Measurements from ENCODE around the gene ARID5A. TPM values are rescaled to one million over a fixed set of nuclear protein-coding genes. Genes with fewer than 3 reads are reported as not detected.

ARID5A gene
- total RNA-seq, 2 donors from 2014 or later, result 10.5 to 24.1 TPM

DNA sequence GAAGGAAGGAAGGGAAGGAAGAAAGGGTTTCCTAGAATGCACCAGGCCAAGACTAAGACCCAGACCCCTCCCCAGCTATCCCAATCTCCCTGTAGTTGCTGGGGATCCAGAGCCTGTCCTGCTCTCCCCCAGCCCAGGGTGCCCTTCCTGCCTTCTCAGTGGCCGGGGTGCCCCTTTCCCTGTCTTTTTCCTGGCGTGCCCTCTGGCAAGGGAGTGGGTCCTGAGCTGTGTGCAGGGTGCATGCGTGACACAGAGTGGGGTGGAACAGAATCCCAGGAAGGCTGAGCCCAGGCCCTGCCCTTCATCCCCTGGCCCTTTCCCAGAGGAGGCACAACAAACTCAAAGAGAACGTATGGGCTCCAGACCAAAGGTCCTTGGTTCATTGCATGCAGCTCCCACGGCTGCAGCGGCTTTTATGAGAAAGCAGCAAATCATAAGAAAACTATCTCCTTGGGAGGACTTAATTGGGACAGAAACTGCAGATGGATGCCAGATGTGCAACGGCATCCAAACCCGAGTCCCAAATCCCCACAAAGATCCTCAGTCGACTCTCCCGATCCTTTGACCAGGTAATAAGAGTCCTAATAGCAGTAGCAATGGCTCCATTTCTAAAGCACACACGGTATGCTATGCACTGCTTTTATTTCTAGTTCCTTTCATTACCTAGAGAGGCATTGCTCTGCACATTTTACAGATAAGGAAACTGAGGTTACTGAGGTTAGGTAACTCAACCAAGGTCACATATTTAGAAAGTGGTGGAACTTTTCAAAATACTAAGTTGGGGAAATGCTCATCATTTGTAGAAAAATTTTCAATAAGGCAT lies 12.7 kb upstream of the ARID5A start:
- intact Hi-C loops (cut with DNase I), result no loop called here
- ATAC-seq (no peak), DNase-seq (no peak)

- ATAC-seq (no peak), DNase-seq (no peak)
- intact Hi-C loops (cut with DNase I), result no loop called here
Observed at GRCh38 chr2:96524482-96525210, 11.9 kb upstream of the ARID5A start.

DNA sequence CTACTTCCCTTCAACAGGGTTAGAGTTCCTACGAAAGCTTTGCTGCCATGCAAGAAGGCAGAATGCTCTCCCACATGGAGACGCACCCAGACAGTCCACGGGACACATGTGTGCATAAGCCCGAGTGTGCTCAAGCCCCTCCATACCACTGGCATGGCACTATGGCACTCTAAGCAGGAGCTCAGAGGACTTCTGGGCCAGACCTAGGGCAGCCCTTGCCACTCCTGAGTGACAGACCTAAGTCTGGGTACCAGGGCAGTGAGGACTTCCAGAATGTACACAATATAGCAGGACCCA lies 11.4 kb upstream of the ARID5A start:
- intact Hi-C loops (cut with DNase I), result no loop called here
- no peak for DNase-seq
- ATAC-seq, result no peak

- ATAC-seq (no peak), DNase-seq (no peak)
- intact Hi-C loops (cut with DNase I), result no loop called here
Observed at GRCh38 chr2:96526101-96526591, 10.4 kb upstream of the ARID5A start.

DNA sequence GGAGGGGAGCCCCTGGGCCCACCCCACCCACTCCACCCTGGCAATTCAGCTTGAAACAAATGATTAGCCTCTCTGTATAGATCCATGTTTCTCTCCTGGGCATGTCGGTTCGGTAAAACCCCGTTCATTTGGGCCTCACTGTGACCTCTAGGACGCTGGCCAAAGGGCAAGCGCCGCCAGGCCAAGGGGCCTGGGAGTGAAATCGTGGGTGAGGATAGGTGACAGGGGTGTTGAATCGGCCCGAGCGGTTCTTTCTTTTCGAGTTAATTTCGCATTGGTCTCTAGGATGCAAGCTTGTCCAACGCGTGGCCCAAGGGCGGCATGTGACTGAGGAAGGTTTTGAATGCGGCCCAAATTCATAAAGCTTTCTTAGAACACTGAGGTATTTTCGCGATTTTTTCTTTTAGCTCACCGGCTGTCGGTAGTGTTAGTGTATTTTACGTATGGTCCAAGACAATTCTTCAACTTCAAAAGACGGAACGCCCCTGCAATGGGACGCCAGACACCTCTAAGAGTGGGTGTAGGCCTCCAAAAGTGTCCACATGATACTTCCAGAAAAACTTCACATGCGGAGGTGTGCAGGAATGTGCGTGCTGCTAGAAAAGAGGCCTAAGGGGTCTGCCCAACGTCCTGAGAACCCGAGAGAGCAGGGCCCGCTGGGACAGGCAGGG lies 9.8 kb upstream of the ARID5A start:
- ATAC-seq (no peak), DNase-seq (no peak)
- intact Hi-C loops (cut with DNase I), result no loop called here

DNA sequence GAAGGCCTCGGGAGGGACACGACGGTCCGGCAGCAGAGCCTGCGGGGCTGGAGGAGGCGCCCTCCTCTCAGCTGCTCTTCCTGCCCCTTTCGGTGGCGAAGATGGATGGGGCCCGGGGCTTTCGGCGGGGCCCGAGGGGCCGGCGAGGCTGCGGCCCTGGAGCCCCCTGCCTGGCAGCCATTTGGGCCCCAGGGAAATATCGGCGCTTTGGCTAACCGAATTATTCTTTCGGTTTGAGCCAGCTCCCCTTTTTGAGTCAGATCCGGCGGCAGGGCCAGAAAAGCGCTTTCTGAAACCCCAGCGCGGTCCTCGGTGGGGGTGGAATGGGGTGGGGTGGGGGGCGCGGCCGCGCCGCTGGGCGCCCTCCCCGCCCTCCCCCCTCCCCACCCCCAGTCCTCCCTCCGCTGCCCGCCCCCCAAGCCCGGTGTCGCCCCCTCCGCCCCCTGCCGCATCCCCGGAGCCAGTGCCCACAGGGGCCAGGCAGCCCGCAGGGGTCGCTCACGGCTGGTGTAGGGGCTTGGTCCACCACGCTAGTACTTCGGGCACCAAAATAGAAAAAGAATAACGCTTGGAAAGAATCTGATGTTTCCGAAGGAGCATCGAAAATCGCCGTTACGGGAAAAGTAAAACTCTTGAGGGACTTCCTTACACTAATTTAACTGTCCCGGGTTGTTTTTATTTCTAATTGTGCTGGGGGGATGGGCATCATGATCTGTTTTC lies 9.1 kb upstream of the ARID5A start:
- DNase-seq, result no peak
- peak; percentile 6 to 40 for ATAC-seq
- intact Hi-C loops (cut with DNase I), result no loop called here

DNA sequence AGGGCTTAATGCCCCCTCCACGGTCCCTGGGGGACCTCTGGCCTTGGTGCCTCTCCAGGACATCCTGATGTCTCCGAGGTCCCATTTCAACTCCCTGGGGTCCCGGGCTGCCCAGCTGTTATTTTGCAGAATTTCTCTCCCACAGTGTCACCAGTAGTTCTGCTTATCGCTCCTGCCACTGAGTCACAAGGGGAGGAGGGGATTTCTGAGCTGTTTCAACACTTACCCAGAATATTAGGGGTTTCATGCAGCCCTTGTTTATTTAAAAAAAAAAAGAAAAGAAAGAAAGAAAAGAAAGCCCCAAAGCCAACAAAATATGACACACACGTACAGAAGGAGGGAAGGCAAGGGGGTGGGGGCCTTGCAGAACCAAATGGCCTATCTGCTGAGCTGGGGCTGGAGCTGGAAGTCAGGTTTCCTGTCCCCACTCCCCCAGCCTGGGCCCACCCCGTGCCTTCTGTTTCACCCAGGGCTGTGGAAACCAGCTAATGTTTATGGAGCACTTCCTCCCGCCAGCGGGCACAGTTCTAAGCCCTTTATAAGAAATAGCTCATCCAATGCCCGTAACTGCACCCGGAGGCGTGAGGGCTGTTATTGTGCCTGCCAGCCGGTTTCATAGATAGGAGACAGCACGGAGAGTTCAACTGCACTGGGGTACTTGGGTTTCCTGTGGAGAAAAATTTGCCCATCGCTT lies 8.4 kb upstream of the ARID5A start:
- intact Hi-C loops (cut with DNase I), result no loop called here

DNA sequence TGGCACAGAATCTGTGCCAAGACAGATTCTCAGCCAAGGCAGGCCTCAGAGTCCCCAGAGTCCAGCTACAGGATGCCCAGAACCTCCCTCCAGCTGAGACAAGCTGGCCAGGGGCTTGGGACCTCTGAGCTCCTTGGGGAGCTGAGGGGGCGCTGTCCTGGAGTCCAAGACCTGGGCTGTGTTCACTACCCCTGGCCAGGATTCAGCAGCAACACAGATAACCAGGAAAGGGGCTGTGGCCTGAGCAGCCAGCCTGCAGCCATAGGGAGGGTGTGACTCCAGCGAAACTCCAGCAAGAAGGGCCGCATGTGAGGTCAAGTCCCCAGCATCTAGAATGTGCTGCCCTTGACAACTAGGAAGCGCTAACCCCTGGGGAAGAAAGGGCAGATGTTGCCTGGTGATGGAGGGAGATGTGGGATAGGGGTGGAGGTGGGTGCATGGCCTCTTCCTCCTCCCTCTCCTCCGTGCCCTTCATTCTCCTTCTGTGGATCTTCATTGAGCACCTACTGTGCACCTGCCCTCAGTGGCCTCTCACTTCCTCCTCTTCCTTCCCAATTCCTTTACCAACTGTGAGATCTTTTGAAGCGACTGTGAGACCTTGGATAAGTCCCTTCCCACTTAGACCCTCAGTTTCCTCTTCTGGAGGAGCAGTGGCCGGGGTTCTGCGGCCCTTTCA lies 7.7 kb upstream of the ARID5A start:
- ATAC-seq, result peak; percentile 4 to 8
- intact Hi-C loops (cut with DNase I), result no loop called here

More for the DNA sequence above, 8.4 kb upstream of the ARID5A start:
- DNase-seq, result peak; percentile 86
- ATAC-seq, result peak; percentile 20 to 27

GRCh38 chr2:96529376-96530143 lies 7.0 kb upstream of the ARID5A start:
- intact Hi-C loops (cut with DNase I), result no loop called here
- ATAC-seq (no peak), DNase-seq (no peak)

More for the DNA sequence above, 7.7 kb upstream of the ARID5A start:
- peak; percentile 77 for DNase-seq

DNA sequence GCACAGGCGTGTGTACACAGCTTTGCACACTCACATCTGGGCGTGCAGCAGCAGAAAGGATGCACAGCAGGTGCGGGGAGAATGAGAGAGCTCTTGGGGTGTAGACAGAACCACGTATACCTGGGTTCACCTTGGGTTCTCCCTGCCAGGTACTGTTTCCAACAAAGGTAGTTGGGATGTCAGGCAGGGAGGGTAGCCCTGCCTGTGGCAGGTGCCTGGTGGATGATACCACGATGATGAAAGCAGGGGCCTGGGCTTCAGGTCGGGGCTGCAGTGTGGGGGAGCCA lies 6.5 kb upstream of the ARID5A start:
- intact Hi-C loops (cut with DNase I), result no loop called here
- ATAC-seq (no peak), DNase-seq (no peak)

DNA sequence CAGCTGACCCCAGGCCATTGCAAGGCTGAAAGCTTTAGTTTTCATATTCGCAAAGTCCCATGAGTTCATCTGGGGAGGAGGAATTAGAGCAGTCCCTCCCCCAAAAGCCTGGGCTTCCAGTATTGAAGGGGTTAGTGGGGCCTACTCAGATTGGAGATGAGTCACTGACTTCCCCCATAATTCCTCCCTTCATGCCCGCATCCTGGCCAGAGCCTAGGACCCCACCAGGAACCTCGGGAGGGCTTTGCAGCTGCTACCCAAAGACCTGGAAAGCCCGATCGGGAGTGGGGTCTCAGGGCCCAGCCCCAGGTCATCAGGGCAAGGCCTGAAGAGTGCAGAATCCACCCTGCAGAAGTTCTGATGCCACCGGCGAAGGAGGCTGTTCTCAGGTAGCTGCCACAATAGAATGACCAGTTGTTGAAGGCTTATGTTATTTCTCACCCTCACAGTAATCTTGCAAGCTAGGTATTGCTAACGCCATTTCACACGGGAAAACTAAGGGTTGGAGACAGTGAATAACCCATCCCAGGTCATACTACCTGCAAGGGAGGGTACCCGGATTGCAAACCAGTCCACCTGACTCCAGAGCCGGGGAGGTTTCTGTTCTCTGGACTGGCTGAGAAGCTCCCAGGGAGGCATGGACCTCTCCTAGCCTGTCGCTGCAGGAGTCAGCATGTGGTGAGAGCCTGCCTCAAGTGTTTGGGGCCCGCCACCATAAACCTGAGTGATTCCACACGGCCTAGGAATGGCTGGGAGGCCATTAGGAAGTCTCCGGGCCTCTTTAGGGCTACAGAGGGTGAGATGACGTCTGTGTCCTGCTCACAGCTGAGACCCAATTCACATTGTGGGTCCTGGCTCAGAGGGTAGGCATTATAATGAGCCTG lies 5.8 kb upstream of the ARID5A start:
- ATAC-seq (no peak), DNase-seq (no peak)
- intact Hi-C loops (cut with DNase I), result no loop called here

- no peak for ATAC-seq
- DNase-seq, result no peak
- intact Hi-C loops (cut with DNase I), result no loop called here
Observed at GRCh38 chr2:96531366-96531765, 5.2 kb upstream of the ARID5A start.

GRCh38 chr2:96531872-96532505 lies 4.6 kb upstream of the ARID5A start:
- intact Hi-C loops (cut with DNase I), result no loop called here
- DNase-seq (peak; percentile 98), ATAC-seq (peak; percentile 45 to 69)

DNA sequence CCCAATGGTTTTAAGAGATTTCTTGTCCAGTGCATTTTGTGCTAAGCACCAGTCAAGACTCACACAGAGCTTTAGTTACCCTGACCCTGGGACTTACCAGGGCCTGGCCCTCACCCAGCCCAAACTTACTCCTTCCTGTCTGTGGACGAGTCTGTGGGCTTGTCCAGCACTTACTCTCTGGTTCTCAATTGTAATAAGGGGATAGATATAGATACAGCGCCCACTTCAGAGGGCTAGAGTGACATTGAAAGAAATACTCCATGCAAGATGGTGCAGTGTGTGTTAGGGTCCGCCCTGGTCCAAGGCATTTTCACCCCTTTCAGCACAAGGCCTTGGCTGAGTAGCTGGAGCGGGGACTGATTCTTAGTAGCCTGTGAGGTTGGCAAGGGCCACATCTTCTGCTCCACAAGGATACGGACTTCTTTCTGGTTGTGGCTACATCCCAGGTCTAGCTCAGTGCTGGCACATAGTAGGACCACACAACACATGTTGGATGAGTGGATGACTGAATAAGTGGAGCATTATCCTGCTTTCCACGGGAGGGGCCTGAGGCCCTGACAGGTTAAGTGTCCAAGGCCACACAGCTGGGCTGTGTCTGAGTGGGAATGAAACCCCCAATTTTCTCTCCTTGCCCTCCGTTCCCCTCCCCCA lies 3.8 kb upstream of the ARID5A start:
- DNase-seq (no peak), ATAC-seq (no peak)
- intact Hi-C loops (cut with DNase I), result no loop called here

DNA sequence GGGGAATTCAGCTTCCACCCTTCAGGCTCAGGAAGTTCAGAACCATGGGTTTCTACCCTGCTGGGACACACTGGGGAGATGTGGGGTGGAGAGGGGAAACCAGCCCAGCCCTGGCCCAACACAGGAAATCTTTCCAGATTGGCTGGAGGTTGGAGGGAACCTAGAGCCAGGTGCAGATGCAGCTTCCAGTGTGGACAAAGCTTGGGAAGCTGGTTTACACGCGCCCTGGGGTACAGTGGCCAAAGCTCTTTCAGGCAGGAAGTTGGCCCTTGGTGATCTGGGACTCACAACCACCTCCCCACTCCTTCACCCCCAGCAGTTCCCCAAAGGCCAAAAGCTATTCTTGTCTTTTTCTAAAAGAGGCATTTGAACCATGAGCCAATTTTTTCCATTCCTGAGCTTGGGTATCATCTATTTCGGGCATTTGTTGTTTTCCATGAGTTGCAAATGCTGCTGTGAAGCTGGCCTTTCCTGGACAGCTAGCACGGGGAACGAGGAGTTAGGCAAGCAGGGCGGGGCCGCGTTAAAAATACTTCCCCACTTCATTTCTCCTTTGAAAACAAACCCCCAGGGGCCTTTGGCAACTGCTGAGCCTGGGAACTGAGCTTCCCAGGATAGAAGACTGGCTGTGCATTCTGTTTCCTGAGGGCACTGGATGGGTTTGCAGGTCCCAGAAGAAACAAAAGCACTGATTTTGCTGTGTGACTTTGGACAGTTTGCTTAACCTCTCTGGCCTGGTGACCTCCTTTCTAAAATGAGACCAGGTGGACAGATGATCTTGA lies 3.1 kb upstream of the ARID5A start:
- intact Hi-C loops (cut with DNase I), result no loop called here
- peak; percentile 91 for DNase-seq
- ATAC-seq, result peak; percentile 2 to 15

Measured in left cardiac atrium (tissue), 4 donors.